GM21717 (cell line): ENCODE results near the gene GRM4.
"Not testable (repeated sequence)": the region's sequence is repeated elsewhere in the genome, so short reads cannot be mapped to it uniquely, and the experiment has no call there.

Experiments used
- ATAC-seq: cut with Tn5 transposase; IDR thresholded peaks from one replicate; pipeline ENCODE4 v1.9.1; 2021; ENCODE audit warnings: mild to moderate bottlenecking, moderate library complexity; ENCODE audit not compliant: unreplicated experiment

GRM4 gene

DNA sequence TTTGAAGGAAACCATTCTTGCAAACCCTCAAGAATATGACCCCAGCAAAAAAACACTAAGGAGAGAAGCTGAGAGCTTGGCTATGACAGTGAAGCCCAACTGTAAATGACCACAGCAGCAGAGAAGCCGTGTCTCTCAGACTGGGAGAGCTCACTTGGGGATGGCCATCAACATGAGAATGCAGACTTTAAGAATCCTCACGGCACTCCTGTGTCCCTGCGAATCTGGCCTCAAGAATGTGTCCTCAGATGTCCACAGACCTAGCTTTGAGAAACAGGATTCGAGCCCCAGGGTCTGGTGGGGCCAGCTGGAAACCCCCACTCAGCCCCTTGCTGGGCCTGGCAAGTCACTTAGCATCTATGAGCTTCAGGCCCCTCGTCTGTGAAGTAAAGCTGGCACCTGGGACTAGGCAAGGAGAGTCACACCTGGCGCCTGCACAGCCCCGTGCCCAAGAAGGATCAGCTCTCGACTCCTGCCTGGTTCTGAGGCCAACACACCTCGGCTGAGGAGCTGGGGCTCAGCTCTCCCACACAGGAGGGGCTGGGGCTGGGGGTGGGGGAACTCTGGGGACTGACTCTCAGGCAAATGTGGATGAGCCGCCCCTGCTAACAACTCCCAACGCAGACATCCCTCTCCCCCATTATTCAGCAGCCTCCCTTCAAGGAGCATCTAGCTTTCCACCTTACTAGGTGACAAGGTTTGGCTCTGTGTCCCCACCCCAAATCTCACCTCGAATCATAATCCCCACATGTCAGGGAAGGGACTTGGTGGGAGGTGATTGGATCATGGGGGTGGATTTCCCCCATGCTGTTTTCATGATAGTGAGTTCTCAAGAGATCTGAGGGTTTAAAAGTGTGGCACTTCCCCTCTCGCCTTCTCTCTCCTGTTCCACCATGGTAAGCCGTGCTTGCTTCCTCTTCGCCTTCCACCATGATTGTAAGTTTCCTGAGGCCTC, 97.7 kb downstream of the GRM4 start:
- no peak for ATAC-seq

DNA sequence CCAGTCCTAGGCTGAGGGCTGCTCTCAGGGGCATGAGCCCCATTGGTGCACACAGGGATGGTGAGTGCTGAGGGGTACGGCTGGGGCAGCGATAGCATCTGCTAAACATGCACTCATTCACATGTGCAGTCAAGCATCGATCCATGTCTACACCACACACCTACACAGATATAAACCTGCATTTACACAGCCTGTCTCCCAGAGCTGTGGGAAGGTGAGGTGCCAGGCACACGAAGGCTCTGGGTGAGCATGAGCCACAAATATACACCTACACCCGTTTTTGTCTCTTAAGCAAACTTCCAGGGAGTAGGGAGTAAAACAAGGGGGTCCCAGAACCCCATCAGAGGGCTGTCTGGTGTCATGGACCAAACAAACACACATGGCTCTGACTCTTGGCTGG, 99.3 kb downstream of the GRM4 start:
- no peak for ATAC-seq

DNA sequence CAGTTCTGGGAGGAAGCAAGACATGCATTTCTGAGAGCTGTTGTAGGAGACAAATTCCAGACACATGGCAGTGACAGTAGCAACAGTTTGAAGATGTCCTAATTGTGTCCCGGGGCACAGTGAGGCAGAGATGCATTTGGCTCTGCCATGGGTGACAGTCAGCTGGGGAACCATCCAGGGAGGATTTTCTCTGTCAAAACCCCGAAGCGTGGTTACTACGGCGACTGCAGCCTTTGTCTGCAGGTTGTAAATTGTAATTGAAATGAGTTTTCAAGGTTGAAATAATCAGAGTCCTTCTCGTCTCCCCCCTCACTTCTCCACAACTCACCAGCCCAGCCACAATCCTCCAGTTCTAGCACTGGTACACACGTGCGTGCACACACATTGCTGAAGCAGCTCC, 100.1 kb downstream of the GRM4 start:
- no peak for ATAC-seq

DNA sequence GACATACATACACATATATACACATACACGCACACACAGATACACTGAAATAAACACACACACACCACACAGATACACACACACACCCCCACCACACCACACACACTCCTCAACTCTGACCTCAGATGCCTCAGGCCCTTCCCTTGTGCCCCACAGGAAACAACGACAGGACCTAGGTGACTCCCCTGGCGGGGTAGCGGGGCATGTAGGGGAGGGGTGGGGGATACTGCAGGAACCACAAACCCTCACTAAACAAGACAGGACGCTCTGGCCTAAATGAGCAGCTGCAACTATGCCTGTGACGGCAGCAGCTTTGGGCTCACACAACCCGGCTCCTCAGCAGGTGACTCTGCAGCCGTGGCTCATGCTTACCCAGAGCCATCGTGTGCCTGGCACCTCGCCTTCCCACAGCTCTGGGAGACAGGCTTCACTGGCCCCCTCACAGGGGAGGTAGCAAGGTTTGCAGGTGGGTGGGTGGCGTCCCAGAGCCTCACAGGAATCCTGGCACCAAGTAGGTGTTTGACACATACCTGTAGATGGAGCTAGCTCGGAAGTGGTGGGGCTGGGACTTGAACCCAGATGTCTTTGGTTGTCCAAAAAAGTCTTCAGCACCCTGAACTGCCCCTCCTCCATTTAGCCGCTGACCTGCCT, 100.8 kb downstream of the GRM4 start:
- ATAC-seq = no peak

DNA sequence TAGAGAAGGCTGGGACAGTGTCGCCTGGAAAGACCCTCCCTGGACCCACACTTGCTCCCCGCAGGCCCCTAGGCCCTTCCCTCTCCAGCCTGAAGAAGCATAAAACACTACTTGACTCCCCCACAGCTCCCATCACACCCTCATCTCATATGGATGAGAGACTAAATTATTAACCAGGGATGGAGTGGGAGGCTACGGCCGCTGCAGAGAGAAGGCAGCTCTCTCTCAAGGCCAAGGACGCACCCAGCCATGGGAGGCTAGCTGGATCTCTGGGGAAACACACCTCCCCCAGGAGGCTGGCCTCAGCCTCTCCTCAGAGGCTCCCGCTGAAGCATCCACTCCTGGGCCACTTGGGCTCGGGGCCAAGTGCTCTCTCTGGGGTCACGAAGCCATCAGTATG, 102.5 kb downstream of the GRM4 start:
- no peak for ATAC-seq

DNA sequence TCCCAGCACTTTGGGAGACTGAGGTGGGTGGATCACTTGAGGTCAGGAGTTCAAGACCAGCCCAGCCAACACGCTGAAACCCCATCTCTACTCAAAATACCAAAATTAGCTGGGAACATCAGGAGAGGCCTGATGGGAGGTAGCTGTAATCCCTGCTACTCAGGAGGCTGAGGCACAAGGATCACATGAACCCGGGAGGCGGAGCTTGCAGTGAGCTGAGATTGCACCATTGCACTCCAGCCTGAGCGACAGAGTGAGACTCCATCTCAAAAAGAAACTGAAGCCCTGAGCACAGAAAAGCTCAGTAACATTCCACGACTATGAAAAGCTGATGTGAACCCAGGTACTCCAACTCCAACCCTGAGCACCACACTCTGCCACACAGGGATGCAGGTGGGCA, 103.9 kb downstream of the GRM4 start:
- not testable (repeated sequence) for ATAC-seq

DNA sequence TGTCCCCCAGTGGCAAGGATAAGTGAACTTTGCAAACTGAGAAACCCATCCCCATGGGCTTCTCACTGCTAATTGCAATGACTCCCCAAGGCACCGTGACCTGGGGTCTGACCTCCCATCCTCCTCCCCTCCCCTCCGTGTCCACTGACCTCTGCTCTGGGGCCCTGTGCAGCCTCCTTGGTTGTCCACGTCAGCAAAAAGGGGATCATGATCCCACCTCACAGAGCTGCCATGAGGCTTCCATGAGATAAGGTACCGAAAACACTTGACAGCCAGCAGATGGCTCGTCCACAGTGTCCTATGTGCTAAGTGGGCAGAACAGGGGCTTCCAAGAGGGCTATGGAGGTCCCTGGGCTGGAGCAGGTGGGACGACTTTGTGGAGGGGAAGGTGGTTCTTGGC, 104.5 kb downstream of the GRM4 start:
- no peak for ATAC-seq

DNA sequence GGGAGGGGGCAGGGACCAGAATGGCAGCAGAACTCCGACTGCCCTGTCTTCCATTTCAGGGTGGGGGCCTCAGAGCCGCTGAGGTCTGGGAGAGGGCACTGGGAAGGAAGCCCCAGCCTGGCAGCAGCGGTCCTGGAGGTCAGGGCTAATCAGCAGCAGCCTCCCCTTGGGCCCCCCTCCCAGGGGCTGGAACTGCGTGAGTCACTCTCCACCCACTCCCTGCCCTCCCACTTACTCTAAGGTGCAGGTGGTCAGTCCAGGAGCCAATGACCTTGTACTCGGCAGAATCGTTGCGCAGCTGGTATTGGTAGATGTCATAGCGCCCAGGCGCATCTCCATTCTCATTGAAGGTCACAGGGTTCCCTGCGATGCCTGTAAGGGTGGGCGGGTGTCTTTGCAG, 105.9 kb downstream of the GRM4 start:
- no peak for ATAC-seq

DNA sequence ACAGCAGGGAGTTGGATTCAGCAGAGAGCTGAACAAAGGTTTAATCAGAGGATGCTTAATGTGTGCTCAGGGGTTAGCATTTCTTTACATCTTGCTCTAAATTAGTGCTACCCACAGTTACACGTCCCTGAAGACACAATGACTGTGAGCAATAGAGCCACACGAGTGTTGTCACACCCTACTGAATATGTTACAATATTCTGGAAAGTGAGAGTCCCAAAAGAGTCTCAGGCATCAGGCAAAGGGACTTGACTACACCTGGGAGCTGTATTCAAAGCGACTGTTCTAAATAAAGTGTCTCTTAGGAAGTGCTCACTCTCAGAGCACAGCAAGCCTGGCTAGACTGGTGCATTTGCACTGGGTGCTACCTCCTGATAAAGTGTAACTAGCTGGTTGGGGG, 108.7 kb downstream of the GRM4 start:
- no peak for ATAC-seq

DNA sequence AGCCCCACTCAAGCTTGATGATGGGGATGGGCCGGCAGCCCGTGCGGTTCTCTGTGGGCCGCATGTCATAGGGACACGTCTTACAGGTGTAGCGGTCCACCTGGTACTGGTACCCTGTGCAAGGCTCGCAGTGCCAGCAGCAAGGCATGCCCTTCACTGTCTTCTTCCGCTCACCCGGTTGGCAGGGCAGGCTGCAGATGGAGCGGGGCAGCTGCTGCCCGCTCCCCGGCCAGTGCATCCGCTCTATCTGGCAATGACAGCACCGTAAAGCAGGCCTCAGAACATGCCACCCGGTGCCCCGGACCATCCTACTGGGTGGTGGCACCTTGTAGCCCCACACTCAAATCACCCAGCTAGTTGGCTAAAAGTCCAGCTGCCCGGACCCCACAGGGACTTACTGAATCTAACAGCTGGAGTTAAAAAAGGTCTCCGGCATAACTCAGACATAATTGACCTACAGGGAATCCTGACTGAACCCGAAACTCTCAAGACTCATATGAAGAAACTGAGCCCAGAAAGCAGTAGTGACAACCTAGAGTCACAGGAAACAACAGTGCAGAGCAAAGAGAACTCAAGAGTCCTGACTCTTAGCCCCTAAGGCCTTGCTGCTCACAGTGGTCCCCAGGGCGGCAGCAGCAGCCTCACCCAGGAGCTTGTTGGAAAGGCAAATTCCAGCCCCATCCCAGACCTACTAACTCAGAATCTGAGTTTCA, 109.4 kb downstream of the GRM4 start:
- no peak for ATAC-seq

DNA sequence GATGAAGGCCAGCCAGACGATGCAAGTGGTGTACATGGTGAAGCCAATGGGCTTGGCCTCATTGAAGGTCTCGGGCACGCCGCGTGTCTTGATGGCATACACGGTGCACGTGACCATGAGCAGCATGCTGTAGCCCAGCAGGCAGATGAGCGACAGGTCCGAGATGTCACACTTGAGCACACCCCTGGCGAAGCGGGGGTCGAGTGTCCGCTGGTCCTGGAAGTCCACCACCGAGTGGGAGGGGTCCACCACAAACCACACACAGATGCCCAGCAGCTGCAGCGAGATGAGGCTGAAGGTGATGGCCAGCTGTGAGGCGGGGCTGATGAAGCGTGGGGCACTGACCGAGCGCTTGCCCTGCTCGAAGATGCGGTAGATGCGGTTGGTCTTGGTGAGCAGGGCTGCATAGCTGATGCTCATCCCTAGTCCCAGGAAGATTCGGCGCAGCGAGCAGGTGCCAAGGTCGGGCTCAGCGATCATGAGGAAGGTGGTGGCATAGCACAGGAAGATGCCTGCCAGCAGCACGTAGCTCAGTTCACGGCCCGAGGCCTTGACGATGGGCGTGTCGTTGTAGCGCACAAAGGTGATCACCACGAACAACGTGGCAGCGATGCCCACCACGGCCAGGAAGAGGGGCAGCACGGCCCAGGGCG, 110.1 kb downstream of the GRM4 start:
- no peak for ATAC-seq

DNA sequence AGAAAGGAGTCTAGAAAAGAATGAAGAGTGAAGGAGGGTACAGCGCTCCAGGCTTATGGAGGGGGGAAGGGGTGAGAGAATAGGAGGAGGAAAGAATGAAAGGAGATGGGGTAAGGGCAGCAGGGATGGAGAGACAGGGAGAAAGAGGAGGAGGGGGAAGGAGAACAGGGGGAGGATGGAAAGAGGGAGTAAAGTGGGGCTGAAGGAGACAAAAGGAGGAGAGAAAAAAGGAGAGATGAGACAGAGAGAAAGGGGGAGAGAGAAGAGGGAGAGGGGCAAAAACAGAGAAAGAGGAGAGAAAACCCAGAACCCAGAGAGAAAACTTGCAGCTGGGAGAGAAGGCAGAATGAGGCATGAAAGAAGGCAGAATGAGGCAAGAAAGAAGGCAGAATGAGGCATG, 110.7 kb downstream of the GRM4 start:
- no peak for ATAC-seq

DNA sequence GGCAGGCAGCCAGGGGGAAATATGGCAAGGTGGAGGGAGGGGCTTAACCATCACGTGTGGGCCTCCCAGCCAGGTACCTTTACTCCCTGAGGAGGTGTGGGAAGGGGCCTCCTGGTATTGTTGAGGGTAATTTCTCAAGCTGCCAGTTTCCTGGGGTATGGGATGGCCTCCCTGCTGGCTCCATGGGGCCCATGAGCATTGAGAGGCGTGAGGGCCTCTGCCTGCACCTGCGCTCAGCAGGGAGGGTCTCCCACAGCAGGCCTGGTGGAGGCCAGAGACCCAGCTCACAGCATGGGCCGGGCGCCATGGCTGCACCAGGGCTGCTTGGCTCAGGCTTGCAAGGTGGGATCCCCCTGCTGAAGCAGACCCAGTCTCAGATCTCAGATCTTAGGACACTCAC, 113.0 kb downstream of the GRM4 start:
- ATAC-seq = no peak

DNA sequence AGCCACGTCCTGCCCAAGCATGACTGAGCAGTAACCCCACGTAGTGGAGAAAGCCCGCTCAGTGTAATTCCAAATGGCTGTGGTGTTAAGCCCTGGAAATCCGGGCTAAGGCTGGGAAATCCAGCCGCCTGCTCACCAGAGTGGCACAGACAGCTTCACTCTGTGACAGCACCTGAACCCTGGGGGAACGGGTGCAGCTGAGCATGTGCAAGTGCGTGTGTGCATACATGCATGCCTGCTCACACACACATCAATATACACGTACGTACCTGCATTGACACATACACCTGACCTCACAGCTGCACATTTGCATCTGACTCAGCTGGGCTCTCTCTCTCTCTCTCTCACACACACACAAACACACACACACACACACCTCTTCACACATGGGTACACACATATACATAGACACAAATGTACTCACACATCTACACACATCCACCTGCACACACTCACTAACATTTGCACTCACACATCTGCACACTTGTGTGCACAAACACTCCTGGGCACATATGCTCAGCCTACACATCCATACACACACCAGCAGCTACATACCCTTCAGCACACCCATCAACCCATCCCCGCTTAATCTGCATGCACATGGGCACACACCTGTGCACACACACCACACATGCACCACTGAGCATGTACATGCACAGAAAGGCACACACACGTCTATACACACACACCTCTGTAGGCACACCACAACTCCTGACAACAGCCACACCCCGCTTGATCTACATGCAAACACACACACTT, 114.1 kb downstream of the GRM4 start:
- ATAC-seq = no peak

DNA sequence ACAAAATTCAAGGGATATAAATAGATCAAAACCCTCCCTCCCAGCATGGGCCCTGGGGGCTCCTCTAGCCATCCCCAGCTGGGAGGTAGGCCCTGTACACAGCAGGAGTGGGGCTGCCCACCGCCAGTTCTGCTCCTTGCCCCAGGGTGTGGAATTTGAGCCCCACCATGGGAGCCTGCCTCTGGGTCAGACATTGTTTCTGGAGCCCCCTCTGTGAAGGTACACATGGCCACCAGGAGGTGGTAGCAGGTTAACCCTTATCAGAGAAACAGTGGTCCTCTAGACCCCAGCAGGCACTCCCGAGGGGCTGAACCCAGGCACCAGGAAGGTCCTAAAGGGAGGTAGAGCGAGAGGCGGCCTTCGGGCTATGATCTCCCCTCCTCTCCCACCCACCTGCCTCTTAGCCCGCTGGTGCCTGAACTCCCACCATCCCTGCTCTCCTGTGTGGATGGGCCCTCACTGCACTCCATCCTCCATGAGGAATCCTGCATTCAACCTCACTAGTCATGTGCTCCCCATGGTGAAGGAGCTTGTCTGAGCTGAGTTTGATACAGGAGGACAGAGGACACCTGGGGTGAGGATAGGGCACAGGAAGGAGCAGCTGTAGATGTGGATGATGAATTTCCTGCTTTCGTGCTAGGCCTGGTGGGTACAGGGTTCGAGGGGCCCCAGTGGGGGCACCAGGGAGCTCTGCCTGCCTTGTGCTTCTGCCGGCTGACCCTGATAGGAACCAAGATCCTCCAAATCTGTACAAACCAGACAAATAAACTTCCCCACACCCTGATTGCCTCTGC, 114.9 kb downstream of the GRM4 start:
- no peak for ATAC-seq

DNA sequence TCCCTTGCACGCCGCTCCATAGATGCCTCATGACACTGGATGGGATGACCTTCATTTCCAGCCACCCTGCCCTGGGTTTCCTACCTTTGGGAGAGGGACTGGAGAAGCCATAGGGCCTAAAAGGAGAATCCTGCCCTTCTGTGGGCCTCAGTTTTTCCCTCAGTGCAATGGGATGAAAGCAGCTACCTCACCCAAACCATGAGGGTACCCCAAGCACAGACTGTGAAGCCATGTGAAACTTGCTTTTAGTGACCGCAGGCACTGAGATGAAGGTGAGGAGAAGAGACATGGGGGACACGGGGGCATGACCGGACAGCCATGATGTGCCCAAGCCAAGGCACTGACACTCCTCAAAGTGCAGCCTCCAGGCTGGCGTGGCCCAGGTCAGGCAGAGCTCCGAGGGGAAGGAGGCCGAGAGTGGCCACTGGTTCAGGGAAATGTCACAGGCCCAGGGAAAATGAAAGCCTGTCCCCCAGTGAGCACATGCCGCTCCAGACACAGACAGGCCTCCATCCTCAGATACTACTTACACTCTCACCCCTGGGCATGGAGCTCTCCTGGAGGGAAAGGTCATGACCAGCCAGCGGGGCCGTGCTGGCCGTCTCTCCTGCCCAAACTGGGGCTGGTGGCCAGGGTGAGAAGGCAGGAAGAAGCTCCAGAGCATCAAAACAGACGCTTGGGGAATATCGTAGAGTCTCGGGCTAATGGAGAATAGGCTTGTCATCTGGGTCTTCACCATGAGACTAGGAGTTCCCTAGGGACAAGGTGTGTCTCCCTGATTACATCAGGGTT, 116.2 kb downstream of the GRM4 start:
- no peak for ATAC-seq

DNA sequence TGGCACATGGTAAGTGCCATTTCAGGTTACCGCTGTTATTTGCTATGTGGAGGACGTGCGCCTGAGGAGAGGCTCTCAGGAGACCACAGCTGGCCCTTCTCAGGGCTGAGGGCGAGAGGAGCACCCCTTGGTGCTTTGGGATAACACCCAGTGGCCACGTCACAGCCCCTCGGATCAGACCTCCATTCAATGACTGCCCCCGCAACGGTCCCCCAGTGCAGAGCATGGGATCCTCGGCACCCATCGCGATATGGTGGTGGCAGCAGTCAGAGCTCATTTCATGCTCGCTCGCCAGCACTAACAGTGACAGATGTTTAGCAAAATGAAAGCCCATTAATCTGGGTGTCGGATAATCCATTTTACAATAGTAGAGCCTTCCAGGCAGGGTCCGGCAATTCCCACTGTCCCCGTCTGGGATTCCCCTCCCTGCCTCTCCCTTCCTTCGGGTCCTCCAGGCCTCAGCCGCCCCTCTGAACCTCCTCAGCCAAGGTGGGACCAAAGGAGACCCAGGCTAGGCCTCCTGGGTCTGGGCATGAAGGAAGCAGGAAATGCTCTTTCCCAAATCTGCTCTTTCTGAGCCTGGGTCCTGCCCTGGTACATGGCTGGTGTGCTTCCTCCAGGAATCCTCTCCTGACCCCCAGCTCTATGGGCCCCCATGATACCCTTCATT, 117.1 kb downstream of the GRM4 start:
- ATAC-seq = no peak

DNA sequence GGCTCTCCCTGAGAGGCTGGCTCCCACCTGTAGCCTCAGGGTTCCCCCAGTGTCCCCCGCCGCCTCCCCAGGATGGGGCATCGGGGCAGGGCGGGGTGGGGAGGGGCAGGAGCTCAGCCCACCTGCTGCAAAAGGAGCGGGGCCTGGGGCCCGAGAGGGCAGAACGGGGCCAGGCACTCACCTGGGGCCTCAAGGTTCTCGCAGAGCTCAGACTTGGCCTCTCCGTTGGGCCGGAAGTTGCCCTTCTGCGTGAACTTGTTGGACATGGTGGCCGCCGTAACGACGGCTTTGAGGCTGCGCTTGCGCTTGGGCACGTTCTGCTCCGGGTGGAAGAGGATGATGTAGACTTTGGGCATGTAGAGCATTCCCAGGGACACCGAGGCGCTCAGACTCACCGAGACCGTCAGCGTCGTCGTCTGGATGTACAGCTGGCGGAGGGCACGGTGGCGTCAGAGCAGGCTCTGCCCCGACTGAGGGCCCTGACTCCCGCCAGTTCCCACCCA, 117.9 kb downstream of the GRM4 start:
- ATAC-seq = no peak
